ENCODE measurements around the gene CUX1.
A peak's percentile ranks its signal among the peaks of the same experiment; 100 is the strongest.
"Not testable (repeated sequence)": the region's sequence is repeated elsewhere in the genome, so short reads cannot be mapped to it uniquely, and the experiment has no call there.

CUX1 gene

DNA sequence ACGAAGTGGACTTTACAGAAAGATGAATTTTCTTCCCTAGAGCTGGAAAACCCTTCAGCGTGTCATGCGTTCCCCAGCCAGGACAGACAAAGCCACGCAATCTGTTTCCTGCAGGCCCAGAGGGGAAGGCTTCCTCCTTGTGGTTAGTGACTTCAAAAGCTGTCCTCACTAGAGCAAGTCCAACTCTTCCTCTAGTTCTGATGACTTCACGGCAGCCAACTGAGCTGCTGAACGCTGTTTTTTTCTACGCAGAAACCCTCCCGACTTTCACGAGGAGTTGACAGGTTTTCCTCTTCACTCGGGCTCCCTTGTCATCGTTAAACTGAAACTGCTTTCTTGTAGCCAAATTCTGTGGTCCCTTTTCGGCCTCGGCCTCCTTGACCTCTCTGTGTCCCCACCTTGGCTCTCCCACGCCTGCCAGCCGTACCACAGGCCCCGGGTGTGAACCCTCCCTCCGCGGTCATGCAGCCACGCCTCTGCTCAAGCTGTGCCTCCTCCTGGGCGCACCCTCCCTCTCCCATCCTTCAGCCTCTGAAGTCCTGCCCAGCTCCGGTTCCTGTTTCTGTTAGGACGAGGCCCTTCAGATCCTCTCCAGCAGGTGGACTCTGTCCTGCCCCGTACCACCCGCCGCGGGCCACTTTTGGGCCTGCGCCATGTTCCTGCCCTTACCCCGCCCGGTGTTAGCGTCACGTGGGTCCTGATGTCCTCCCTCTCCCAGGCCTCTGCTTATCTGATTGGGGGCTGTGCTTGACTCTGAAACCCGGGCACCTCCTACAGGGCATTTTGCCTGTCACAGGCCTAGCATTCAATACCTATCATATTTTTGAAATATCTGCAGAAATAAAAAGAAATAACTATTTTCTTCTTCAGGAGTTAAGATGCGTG is 39.3 kb downstream of the CUX1 start:
- peak; percentile 94 for DNase-seq

DNA sequence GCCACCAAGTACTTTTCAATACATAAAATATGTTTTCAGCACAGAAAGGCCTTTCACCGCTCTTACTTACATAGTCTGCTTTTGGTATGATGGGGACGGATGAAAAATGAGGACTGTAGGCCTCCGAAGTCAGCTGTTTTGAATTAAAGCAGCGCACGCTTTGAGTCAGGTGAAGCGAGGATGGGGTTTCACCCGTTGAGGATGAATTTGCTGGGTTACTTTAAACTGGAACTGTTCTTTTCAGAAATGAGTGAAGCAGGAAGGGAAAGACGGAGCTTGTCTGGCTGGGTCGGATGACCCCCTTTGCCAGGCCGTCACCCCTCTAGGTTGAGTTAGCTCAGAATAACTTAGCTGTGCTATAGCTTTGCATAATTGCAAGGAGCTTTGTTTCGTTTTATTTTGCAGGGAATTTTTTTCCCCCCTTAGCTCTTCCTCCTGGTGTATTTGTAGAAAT is 40.0 kb downstream of the CUX1 start:
- no peak for DNase-seq

DNA sequence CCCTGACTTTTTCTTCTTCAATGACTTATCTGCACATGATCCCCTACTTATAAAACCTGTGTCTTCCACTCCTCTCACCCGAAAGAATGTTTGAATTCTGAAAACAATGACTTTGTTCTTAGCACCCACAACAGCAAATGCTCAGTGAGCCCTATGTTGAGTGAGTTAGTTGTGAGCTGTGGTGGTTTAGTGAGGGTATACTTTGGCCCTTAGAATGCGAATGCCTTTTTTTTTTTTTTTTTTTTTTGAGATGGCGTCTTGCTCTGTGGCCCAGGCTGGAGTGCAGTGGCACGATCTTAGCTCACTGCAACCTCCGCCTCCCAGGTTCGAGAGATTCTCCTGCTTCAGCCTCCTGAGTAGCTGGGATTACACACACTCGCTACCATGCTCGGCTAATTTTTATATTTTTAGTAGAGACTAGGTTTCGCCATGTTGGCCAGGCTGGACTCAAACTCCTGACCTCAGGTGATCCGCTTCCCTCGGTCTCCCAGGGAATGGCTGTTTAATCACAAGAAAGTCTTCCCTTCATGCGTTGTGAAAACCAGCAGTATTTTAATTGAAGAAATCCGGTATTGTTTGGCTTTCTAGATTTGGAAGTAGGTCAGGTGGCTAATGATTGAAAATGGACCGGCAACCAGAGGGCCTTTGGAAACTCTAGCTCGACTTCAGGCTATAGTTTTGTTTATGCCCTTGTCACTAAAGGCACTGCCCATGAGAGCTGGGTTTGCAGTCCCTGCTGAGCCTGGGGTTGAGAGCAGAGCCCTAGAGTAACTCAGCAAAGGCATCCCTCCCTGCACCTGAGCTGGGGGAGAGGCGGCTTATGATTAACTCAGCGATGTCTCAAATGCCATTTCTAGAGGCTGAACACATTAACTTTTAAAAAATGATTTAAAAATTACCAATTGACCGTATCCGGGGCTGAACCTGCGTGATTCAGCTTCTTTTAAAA is 41.3 kb downstream of the CUX1 start:
- DNase-seq, result no peak

DNA sequence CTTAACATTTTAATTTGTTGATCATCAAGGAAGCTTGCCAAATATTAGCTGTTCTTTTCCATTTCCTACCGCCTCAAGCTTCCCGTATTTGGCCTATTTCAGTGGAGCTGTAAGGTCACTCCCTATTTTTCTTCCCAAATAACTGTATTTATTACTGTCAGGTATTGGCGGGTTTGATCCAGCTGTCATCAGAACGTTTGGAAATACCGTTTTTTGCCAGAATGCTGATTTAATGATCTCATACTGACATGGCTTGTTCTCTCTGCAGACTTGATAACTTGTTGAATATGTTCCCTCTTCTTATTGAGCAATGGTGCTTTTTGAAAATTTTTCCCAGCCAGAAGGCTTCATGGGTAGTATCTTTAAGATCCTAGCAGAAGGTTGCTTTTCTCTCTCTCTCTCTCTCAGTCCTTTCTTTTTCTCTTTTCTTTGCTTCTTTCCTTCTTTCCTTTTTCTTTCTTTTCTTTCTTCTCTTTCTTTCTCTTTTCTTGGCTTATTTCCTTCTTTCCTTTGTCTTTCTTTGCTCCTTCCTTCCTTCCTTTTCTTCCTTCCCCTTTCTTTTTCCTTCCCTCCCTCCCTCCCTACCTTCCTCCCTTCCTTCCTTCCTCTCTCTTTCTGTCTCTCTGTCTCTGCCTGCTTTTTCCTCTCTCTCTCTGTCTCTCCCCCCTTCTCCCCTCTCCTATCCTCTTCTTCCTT is 42.1 kb downstream of the CUX1 start:
- DNase-seq, result no peak

DNA sequence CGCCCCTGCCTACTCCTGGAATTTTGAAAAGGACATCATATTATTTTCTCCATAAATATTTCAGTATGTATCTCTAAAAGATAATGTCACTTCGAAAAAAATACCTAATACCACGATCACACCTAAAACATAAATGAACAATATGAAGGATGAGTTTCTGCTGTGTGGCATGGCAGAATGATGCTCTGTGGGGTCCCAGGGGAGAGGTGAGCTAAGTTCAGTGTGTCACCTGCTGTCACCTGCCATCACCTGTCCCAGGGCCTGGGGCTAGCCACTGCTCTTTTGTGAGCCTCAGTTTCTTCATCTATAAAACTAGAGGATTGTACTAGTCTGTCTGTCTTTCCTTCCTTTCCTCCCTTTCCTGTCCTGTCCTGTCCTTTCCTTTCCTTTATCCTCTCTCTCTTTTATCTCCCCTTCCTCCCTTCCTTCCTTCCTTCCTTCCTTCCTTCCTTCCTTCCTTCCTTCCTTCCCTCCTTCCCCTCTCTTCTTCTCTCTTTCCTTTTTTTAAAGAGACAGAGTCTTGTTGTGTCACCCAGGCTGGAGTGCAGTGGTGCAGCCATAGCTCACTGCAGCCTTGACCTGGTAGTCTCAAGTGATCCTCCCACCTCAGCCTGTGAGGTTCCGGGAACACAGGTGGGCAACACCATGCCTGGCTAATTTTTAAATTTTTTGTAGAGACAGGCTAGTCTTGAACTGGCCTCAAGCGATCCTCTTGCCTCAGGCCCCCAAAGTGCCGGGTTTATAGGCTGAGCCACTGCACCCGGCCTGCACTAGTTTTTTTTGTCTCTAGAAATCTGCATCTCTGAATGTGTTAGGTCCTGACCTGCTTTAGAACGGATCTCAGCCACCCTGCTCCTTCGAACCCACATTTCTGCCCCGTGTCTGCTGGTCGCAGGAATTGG is 43.1 kb downstream of the CUX1 start:
- no peak for DNase-seq

DNA sequence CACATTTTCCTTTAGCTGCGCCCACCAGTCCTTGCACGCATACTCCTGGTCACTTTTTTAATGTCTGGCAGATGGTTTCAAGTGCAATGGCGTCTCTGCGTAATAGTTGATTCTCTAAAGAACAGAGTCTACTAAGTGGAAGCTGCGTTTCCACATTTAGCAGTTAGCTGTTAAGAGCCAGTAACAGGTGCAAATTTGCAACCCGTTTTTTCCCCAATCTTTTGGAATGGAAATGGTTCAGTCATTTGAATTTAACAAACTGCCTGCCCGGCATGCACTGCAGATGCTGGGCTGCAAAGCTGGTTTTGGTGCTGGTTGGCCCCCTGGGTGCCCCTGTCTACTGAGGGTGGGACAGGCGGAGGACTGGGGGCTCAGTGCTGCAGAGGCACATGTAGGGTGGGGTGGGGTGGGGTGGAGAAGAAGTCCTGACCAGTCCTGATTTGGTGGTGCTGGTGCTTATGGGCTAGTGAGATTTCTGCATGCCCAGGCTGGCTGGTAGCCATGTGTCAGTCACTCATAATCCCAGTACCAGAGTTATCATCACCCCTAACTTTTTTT is 43.9 kb downstream of the CUX1 start:
- DNase-seq, result no peak

DNA sequence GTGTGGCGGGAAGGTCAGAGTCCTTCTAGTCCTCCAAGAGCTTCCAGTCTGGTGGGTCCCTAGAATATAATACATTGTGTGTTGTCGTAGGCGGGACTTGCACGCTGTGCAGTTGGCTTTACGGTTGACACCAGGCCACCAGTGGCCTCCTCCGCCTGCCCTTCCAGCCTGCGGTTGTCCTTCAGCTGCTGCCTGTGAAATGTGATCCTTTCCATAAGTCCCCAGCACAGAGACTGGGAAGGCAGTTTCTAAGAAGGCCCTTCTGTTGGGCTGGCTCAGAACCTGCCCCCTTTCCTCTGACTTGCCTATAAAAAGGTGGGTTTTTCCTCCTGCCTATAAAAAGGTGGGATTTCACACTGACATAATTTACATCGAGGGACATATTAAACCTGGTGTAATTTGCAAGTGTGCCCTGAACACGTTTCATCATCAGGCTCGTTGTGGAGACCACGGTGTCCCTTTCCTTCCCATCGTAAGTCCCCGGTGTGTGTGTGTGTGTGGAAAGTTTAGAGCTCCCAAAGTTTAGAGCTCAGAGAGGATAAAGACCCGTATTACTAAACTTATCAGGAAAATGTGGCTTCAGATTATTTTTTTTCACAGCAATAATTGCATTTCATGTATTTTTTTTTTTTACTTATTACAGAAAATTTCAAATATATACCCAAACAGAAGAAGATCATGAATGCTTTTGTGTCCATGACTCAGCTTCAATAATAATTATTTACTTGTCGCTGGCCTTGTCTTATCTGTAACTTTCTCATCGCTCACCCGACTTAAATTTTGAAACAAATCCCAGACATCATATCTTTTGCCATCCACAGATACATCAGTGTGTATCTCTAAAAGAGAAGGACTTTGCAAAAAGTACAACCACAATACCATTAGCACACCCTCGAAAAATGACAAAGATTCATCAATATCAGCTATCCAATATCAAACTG is 45.1 kb downstream of the CUX1 start:
- DNase-seq, result no peak

DNA sequence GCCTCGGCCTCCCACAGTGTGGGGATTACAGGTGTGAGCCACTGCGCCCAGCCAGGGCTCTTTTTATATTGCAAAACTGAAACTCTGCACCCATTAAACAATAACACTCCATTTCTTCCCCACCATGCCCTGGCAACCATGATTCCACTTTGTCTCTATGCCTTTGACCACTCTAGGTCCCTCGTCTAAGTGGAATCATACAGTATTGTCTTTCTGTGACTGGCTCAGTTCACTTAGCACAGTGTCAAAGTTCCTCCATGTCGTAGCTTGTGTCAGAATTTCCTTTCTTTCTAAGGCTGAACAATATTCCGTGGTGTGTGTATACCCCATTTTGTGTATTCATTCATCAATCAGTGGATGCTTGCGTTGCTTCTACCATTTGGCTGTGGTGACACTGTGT is 46.2 kb downstream of the CUX1 start:
- no peak for DNase-seq

DNA sequence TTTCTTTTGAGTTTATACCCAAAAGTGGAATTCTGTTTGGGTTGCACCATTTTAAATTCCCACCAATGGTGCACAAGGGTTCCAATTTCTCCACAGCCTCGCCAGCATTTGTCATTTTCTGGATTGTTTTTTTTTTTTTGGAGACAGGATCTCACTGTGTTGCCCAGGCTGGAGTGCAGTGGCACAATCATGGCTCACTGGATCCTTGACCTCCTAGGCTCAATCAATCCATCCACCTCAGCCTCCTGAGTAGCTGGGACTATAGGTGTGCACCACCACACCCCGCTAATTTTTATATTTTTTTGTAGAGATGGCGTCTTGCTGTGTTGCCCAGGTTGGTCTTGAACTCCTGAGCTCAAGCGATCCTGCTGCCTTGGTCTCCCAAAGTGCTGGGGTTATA is 46.6 kb downstream of the CUX1 start:
- DNase-seq, result no peak

DNA sequence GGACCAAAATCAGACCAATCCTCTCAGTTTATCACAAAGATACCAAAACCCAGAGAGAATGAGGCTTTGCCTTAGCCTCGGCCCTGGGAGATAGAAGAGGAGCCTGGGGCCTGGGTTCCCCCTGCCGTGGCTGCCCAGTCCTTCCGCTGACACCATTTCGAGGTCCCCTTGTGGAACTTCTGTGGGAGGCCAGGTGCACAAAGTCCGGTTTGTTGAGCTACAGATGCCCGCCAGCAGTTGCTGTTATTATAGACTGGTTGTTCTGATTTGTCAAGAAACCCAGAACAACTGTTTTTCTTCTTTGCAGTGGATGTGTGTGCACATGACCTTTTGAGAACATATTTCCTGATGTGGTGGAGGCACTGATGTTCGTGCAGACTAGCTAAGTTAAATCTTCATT is 47.6 kb downstream of the CUX1 start:
- DNase-seq, result no peak

DNA sequence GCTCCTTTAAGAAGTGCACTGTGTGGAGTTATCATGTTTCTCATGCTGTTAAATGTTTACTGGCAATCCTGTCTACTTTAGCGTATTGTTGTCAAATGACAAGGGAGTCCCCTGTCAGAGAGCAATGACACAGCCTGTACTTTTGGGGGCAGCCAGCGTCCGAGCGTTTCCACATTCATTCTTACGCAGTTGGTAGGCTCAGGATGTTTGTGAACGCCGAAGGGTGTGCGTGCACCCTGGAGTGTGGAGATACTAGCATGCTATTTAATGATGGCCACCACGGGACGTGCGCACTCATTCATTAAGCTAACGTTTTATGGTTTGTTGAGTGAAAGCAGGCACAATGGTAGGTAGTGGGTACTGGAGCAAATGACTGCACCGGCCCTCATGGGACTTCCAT is 48.0 kb downstream of the CUX1 start:
- no peak for DNase-seq

DNA sequence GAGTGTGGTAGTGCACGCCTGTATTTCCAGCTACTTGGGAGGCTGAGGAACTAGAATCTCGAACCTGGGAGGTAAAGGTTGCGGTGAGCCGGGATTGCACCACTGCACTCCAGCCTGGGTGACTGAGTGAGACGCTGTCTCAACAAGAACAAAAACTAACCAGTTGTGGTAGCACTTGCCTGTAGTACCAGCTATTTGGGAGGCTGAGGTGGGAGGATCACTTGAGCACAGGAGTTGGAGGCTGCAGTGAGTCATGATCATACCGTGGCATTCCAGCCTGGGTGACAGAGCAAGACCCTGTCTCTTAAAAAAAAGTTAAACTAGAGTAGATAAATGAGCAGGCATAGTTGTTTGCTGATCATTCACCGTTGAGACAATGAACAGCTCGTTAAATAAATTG is 48.9 kb downstream of the CUX1 start:
- no peak for DNase-seq

DNA sequence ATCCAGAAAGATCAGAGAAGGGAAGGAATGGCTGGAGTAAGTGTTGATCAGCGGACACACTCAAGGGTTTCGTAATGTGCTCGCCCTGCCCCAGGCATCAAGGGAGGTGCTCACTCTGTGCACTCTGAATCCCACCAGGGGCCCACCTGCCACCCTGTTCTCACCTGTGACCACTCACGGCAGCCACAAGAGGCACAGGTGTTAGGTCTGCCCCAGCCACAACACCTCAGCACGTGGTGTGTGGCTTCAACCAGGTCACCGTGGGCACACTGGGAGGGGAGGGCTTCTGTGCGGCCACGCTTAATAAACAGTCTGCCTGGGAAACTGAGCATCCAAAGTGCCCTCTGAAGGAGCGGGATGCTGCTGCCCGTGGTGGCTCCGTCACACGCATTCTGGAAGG is 49.8 kb downstream of the CUX1 start:
- DNase-seq, result no peak

DNA sequence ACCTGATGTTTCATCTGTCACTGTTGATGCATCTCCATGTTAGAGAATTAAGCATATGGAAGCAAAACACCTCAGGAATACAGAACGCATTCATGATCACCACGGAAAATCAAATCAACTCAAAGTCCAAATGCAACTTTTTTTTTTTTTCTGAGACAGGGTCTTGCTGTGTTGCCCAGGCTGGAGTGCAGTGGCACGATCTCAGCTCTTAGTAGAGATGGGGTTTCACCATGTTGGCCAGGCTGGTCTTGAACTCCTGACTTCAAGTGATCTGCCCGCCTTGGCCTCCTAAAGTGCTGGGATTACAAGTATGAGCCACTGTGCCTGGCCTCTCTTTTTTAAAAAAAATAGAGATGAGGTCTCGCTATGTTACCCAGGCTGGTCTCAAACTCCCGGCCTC is 50.3 kb downstream of the CUX1 start:
- not testable (repeated sequence) for DNase-seq

DNA sequence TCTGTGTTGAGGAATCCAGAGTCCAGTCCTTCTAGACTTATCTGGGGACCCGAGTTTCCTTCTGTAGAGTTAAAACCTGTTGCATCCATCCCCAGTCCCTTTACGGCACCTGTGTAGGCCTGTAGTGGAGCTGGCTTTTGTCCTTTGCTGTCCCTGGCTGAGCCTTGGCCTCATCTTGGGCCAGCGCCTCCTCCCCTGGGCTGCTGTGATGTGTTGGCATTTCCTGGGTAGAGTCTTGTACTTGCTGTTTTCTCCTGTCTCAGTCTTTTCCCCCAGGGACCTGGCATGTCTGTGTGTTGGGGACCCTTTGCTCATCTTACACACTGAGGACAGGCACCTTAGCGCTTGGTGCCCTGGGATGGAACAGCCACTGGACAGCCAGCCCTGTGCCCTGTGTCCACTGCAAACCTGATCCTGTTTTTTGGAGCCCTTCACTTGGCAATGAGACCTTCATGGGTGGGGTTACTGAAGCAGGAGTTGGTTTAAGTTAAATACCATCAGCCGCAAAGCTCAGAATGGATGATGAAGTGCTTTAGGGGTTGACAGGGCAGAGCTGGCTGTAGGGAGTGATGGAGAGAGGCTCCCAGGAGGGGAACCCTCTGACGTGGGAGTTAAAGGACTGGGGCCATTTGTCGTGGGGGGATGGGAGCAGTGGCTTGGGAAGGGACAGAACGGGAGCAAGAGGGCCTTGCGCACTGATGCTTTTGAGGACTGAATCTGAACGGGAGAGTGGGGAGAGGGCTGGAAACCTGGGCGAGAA is 50.9 kb downstream of the CUX1 start:
- no peak for DNase-seq

DNA sequence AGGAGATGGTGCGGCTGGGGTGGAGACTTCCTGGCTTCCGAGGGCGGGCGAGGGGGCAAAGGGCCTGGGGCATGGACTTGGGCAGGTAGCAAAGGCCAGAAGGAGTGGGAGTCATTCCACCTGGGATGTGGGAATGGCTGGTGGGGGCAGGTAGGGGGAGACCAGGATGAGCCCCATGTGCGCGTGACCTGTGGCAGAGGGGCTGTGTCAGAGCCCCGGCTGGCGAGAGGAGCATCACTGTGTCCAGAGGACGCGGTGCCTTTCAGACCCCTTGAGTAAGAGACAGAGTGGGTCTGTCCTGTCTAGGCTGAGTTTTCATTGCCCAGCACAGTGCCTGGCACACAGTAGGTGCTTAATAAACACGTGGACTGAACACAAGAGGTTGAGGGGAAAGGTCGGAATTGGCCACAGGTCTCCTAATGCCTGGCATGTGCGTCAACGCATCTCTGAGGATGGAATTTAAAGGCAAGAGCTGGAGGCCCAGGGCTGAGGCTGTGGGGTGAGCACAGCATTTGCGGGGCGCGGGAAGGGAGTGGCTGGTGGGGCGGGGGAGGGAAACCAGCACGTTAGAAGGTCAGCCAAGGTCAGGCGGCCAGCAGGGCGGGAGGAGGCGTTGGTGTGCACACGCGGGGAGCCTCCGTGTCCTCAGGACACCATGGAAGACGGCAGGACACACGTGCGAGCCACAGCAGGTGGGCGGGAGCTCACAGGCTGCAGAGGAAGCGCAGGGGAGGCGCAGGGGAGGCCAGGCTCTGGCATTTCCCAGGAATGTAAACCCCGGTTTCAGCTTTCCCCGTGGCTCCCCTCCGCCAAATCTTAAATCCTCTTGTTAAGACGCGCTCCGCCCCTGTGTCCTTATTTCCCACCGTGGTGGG is 51.8 kb downstream of the CUX1 start:
- DNase-seq, result no peak

DNA sequence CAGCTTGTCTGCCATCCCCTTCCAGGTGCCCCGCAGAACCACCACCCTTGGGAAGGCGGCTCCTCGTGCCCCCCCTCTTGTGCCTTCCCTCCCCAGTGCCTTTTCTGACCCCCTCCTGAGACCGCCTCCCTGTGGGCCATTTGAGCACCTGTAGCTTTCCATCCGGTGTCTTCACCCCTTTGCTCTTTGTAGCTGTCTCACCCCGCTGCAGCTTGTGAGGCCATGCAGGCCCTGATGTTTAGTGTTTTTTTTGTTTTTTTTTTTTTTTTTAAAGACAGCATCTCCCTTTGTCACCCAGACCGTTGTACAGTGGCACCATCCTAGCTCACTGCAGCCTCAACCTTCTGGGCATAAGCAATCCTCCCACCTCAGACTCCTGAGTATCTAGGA is 52.5 kb downstream of the CUX1 start:
- no peak for DNase-seq

DNA sequence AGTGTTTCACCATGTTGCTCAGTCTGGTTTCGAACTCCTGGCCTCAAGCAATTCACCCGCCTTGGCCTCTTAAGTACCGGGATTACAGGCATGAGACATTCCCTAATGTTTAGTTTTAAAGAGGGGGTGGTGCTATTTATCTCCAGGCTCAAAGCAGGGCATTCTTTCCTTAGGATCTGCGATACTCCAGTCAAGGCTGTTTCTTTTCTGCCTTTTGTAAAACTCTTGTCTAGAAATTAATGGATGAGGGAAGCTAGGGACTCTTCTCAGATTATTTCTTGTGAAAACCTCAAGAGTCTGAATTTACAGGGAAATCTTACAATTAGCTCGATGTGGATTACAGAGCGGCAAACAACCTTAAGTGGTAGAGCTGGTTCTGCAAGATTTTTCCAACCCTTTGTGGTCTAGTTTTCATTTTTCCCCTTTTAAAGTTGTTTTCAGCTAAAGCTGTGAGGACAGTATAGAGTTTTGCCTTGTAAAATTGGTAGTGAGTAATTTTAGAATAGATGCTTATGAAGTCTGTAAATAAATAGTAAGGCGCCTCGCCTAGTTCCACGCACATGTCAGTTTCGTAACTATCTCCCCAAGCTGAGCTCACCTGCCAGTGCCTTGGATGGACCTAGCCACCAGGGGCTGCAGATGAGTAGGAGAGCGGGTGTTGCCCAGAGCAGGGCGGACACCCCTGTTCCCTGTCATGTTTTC is 53.1 kb downstream of the CUX1 start:
- DNase-seq, result no peak

All from AML-193 (cell line).